ENCODE results near the gene ERBIN.
"Not testable (repeated sequence)": the region's sequence is repeated elsewhere in the genome, so short reads cannot be mapped to it uniquely, and the experiment has no call there.

The ERBIN gene

GRCh38 chr5:65915661-65916060, 10.7 kb upstream of the ERBIN start:
- DNase-seq (ENCODE audit: low read depth in 2 of 2), result not testable (repeated sequence)

GRCh38 chr5:65916066-65916465, 10.3 kb upstream of the ERBIN start:
- DNase-seq (ENCODE audit: low read depth in 2 of 2), result no peak

- no peak for DNase-seq (ENCODE audit: low read depth in 2 of 2)
Observed at GRCh38 chr5:65916636-65917035, 9.7 kb upstream of the ERBIN start.

GRCh38 chr5:65919773-65920172, 6.6 kb upstream of the ERBIN start:
- DNase-seq (ENCODE audit: low read depth in 2 of 2), result no peak

- DNase-seq (ENCODE audit: low read depth in 2 of 2), result no peak
Observed at GRCh38 chr5:65923339-65923738, 3.0 kb upstream of the ERBIN start.

- no peak for DNase-seq (ENCODE audit: low read depth in 2 of 2)
Observed at GRCh38 chr5:65924366-65925043, 1.9 kb upstream of the ERBIN start.

GRCh38 chr5:65925044-65925600, 1.3 kb upstream of the ERBIN start:
- peak; percentile 45 to 69 for DNase-seq (ENCODE audit: low read depth in 2 of 2)

- peak; percentile 52 to 76 for DNase-seq (ENCODE audit: low read depth in 2 of 2)
Observed at GRCh38 chr5:65925601-65926275, 637 bp upstream of the ERBIN start.

- DNase-seq (ENCODE audit: low read depth in 2 of 2), result no peak
Observed at GRCh38 chr5:65926893-65927292, 518 bp downstream of the ERBIN start.

- DNase-seq (ENCODE audit: low read depth in 2 of 2), result no peak
Observed at GRCh38 chr5:65927503-65928321, 1.3 kb downstream of the ERBIN start.

GRCh38 chr5:65928322-65928752, 2.0 kb downstream of the ERBIN start:
- DNase-seq (ENCODE audit: low read depth in 2 of 2), result no peak

GRCh38 chr5:65928860-65929259, 2.5 kb downstream of the ERBIN start:
- no peak for DNase-seq (ENCODE audit: low read depth in 2 of 2)

- no peak for DNase-seq (ENCODE audit: low read depth in 2 of 2)
Observed at GRCh38 chr5:65932676-65933075, 6.3 kb downstream of the ERBIN start.

GRCh38 chr5:65933295-65933694, 6.9 kb downstream of the ERBIN start:
- no peak for DNase-seq (ENCODE audit: low read depth in 2 of 2)

- no peak for DNase-seq (ENCODE audit: low read depth in 2 of 2)
Observed at GRCh38 chr5:65938256-65938655, 11.9 kb downstream of the ERBIN start.

- no peak for DNase-seq (ENCODE audit: low read depth in 2 of 2)
Observed at GRCh38 chr5:65943771-65944170, 17.4 kb downstream of the ERBIN start.

GRCh38 chr5:65946198-65946745, 19.9 kb downstream of the ERBIN start:
- DNase-seq (ENCODE audit: low read depth in 2 of 2), result no peak

GRCh38 chr5:65948115-65948747, 21.9 kb downstream of the ERBIN start:
- DNase-seq (ENCODE audit: low read depth in 2 of 2), result no peak

- no peak for DNase-seq (ENCODE audit: low read depth in 2 of 2)
Observed at GRCh38 chr5:65951330-65951729, 25.0 kb downstream of the ERBIN start.

GRCh38 chr5:65952259-65952658, 25.9 kb downstream of the ERBIN start:
- no peak for DNase-seq (ENCODE audit: low read depth in 2 of 2)

- no peak for DNase-seq (ENCODE audit: low read depth in 2 of 2)
Observed at GRCh38 chr5:65954200-65954599, 27.8 kb downstream of the ERBIN start.

- no peak for DNase-seq (ENCODE audit: low read depth in 2 of 2)
Observed at GRCh38 chr5:65955746-65956145, 29.4 kb downstream of the ERBIN start.

All from stimulated activated CD8-positive, alpha-beta memory T cell treated with anti-CD3 and anti-CD28 coated beads, Interleukin-7, amount 100 ng/mL, for 4 hours (primary cell).